Esophagus muscularis mucosa (tissue), 4 donors: ENCODE data around the gene DENND6A. TPM values are rescaled to one million over a fixed set of nuclear protein-coding genes. Genes with fewer than 3 reads are reported as not detected.

Experiments used
- DNase-seq: peaks from one replicate; pipeline ENCODE4 v3.0.0-alpha.2; 2017; ENCODE audit errors: extremely low spot score
- H3K27ac ChIP-seq, 4 donors: fragments of 200-600 bp; sonication (generic); replicated peaks in 1 of 4; 1 replicate in 3 of 4; 2 replicates in 1 of 4; pipeline ENCODE4 v1.5.1; 2016 to 2019; ENCODE audit warnings: mild to moderate bottlenecking in 1 of 4
- H3K27me3 ChIP-seq, 4 donors: fragments of 200-600 bp; sonication (generic); one replicate each; pipeline versions ENCODE4 v1.5.1 to v1.6.0; 2016 to 2019
- H3K36me3 ChIP-seq, 4 donors: fragments of 200-600 bp; sonication (generic); one replicate each; pipeline ENCODE4 v1.5.1; 2016 to 2019
- H3K4me1 ChIP-seq, 4 donors: fragments of 200-600 bp; sonication (generic); one replicate each; pipeline ENCODE4 v1.5.1; 2016 to 2019
- H3K4me3 ChIP-seq, 4 donors: fragments of 200-600 bp; sonication (generic); 1 replicate in 2 of 4; 2 replicates in 2 of 4; pipeline ENCODE4 v1.5.1; 2016 to 2019; ENCODE audit warnings: mild to moderate bottlenecking in 4 of 4, moderate library complexity in 1 of 4
- H3K9me3 ChIP-seq, 4 donors: fragments of 200-600 bp; sonication (generic); 1 replicate in 3 of 4; 2 replicates in 1 of 4; pipeline ENCODE4 v1.5.1; 2016 to 2019
- CTCF ChIP-seq, 3 experiments: fragments of 200-600 bp in 2 of 3; fragments of 450-650 bp in 1 of 3; sonication (generic) in 2 of 3; IDR thresholded peaks; one replicate each; pipeline ENCODE4 v1.5.1; 2017 to 2019; ENCODE audit warnings: antibody characterized with exemption in 3 of 3, mild to moderate bottlenecking in 2 of 3, moderate library complexity in 1 of 3
- EP300 ChIP-seq: sonication (generic); formaldehyde crosslinking; IDR thresholded peaks from one replicate; pipeline ENCODE4 v1.6.1; 2017; ENCODE audit warnings: antibody characterized with exemption
- POLR2A ChIP-seq: fragments of 450-650 bp; IDR thresholded peaks from one replicate; pipeline ENCODE4 v1.6.1; 2017; ENCODE audit warnings: antibody characterized with exemption, moderate library complexity, mild to moderate bottlenecking, low read depth
- POLR2AphosphoS5 ChIP-seq, 2 donors: sonication (generic); formaldehyde crosslinking; IDR thresholded peaks; one replicate each; pipeline ENCODE4 v1.6.1; 2017; ENCODE audit warnings: antibody characterized with exemption in 2 of 2
- WGBS: methylation state at CpG from one replicate; pipeline ENCODE4 v1.1.5; 2018; 5-methylcytosine and 5-hydroxymethylcytosine counted together
- intact Hi-C: fragments of 100-400 bp; cut with DNase I; formaldehyde crosslinking; loops from one replicate; pipeline ENCODE4 v1.15.1; 2023
- total RNA-seq, 4 donors: library from RNA; depleted of rRNA; stranded (reverse); fragments of >200 nt; gene quantifications; one replicate each; pipeline versions ENCODE4 v1.1.0 to v1.2.1, GENCODE V29; 2016

The DENND6A gene
- total RNA-seq, 4 donors from 2014 or later: 24.6 to 47.2 (median 43.2) TPM

- H3K4me3 ChIP-seq: no peak overlapping the region
- no peaks in the 10 kb centered on the region for H3K27me3 ChIP-seq
- H3K36me3 ChIP-seq: no peaks in the 10 kb centered on the region
- no peak overlapping the region for H3K27ac ChIP-seq
- DNase-seq: no peak
- H3K4me1 ChIP-seq: peaks cover 13 to 21% (median 21%) of the 10 kb centered on the region in 4 donors
- TF ChIP-seq EP300: no peak
- no peak for TF ChIP-seq POLR2A
- TF ChIP-seq CTCF (IDR thresholded peaks at IDR 0.05): no peak
- no peak for TF ChIP-seq POLR2AphosphoS5 (IDR thresholded peaks at IDR 0.05)
- H3K9me3 ChIP-seq: no peaks in the 10 kb centered on the region
- 83% methylated on average over 2 of the region's 2 CpGs for WGBS
- intact Hi-C loops: no loop called here
Observed at GRCh38 chr3:57735405-57735804, 42.5 kb upstream of the DENND6A start.

GRCh38 chr3:57733790-57734189 is 40.9 kb upstream of the DENND6A start:
- Histone ChIP-seq H3K9me3 (no peaks in the 10 kb centered on the region), H3K4me3 (no peak overlapping the region), H3K4me1 (peaks cover 13 to 21% (median 20%) of the 10 kb centered on the region in 4 donors), H3K36me3 (no peaks in the 10 kb centered on the region), H3K27me3 (no peaks in the 10 kb centered on the region), H3K27ac (no peak overlapping the region)
- intact Hi-C loops: no loop called here
- DNase-seq: no peak
- WGBS: 79% methylated on average over 2 of the region's 2 CpGs
- TF ChIP-seq POLR2AphosphoS5 (IDR thresholded peaks at IDR 0.05) (no peak), CTCF (IDR thresholded peaks at IDR 0.05) (no peak), POLR2A (no peak), EP300 (no peak)

- H3K4me1 ChIP-seq: no peaks in the 10 kb centered on the region
- 90% methylated on average over 1 of the region's 1 CpG for WGBS
- H3K36me3 ChIP-seq: no peaks in the 10 kb centered on the region
- H3K27me3 ChIP-seq: no peaks in the 10 kb centered on the region
- no peak overlapping the region for H3K27ac ChIP-seq
- H3K4me3 ChIP-seq: no peak overlapping the region
- no peaks in the 10 kb centered on the region for H3K9me3 ChIP-seq
- intact Hi-C loops: no loop called here
- TF ChIP-seq CTCF (IDR thresholded peaks at IDR 0.05) (no peak), POLR2AphosphoS5 (IDR thresholded peaks at IDR 0.05) (no peak), EP300 (no peak), POLR2A (no peak)
- no peak for DNase-seq
Observed at GRCh38 chr3:57731311-57731710, 38.4 kb upstream of the DENND6A start.

GRCh38 chr3:57730682-57731081 is 37.8 kb upstream of the DENND6A start:
- H3K36me3 ChIP-seq: no peaks in the 10 kb centered on the region
- H3K27ac ChIP-seq: no peak overlapping the region
- intact Hi-C loops: no loop called here
- H3K9me3 ChIP-seq: no peaks in the 10 kb centered on the region
- TF ChIP-seq POLR2A (no peak), CTCF (IDR thresholded peaks at IDR 0.05) (no peak), EP300 (no peak), POLR2AphosphoS5 (IDR thresholded peaks at IDR 0.05) (no peak)
- no peak overlapping the region for H3K4me3 ChIP-seq
- no peaks in the 10 kb centered on the region for H3K27me3 ChIP-seq
- DNase-seq: no peak
- no peaks in the 10 kb centered on the region for H3K4me1 ChIP-seq
- WGBS: 65% methylated on average over 3 of the region's 3 CpGs

- DNase-seq: no peak
- H3K9me3 ChIP-seq: no peaks in the 10 kb centered on the region
- intact Hi-C loops: no loop called here
- no peaks in the 10 kb centered on the region for H3K27me3 ChIP-seq
- H3K4me1 ChIP-seq: no peaks in the 10 kb centered on the region
- TF ChIP-seq CTCF (IDR thresholded peaks at IDR 0.05) (no peak), POLR2A (no peak), POLR2AphosphoS5 (IDR thresholded peaks at IDR 0.05) (no peak), EP300 (no peak)
- 87% methylated on average over 11 of the region's 11 CpGs for WGBS
- no peak overlapping the region for H3K27ac ChIP-seq
- H3K36me3 ChIP-seq: no peaks in the 10 kb centered on the region
- no peak overlapping the region for H3K4me3 ChIP-seq
Observed at GRCh38 chr3:57729334-57730045, 36.6 kb upstream of the DENND6A start.
